Stimulated activated CD4-positive, alpha-beta T cell treated with anti-CD3 and anti-CD28 coated beads, Interleukin-4, amount 100 ng/mL, for 1 hour (primary cell): ENCODE results near the gene CAPN5.
"Not testable (repeated sequence)": the region's sequence is repeated elsewhere in the genome, so short reads cannot be mapped to it uniquely, and the experiment has no call there.

ENCODE experiments used
- DNase-seq: peaks from one replicate; pipeline ENCODE4 v3.0.0-alpha.2; 2020

CAPN5 gene

GRCh38 chr11:77085652-77086051, 18.9 kb downstream of the CAPN5 start:
- no peak for DNase-seq

- DNase-seq = no peak
Measured at GRCh38 chr11:77086521-77087472, 20.0 kb downstream of the CAPN5 start.

- DNase-seq = no peak
Measured at GRCh38 chr11:77087723-77088225, 21.0 kb downstream of the CAPN5 start.

GRCh38 chr11:77088236-77089003, 21.6 kb downstream of the CAPN5 start:
- DNase-seq = no peak

- DNase-seq = no peak
Measured at GRCh38 chr11:77089004-77089545, 22.3 kb downstream of the CAPN5 start.

GRCh38 chr11:77090046-77090372, 23.2 kb downstream of the CAPN5 start:
- DNase-seq = no peak

- no peak for DNase-seq
Measured at GRCh38 chr11:77090373-77091111, 23.8 kb downstream of the CAPN5 start.

GRCh38 chr11:77091146-77091940, 24.6 kb downstream of the CAPN5 start:
- peak; percentile 81 for DNase-seq

- no peak for DNase-seq
Measured at GRCh38 chr11:77092382-77092781, 25.6 kb downstream of the CAPN5 start.

GRCh38 chr11:77093056-77093891, 26.5 kb downstream of the CAPN5 start:
- no peak for DNase-seq

- no peak for DNase-seq
Measured at GRCh38 chr11:77093987-77094840, 27.4 kb downstream of the CAPN5 start.

GRCh38 chr11:77094841-77095365, 28.1 kb downstream of the CAPN5 start:
- DNase-seq = no peak

- DNase-seq = no peak
Measured at GRCh38 chr11:77095551-77096490, 29.1 kb downstream of the CAPN5 start.

- DNase-seq = no peak
Measured at GRCh38 chr11:77096591-77097019, 29.8 kb downstream of the CAPN5 start.

GRCh38 chr11:77097180-77097579, 30.4 kb downstream of the CAPN5 start:
- DNase-seq = not testable (repeated sequence)

- DNase-seq = no peak
Measured at GRCh38 chr11:77100166-77101042, 33.6 kb downstream of the CAPN5 start.

- no peak for DNase-seq
Measured at GRCh38 chr11:77101043-77101537, 34.3 kb downstream of the CAPN5 start.
